Skeletal muscle tissue (tissue), 2 donors: ENCODE results near the gene SNRPD1. TPM values are rescaled to one million over a fixed set of nuclear protein-coding genes. Genes with fewer than 3 reads are reported as not detected.

ENCODE experiments used
- small RNA-seq: library from RNA; depleted of rRNA; stranded (forward); fragments of <200 nt; gene quantifications from one replicate; pipeline ENCODE3, GENCODE V24; 2014
- total RNA-seq: library from RNA; depleted of rRNA; stranded (reverse); fragments of >200 nt; gene quantifications from one replicate; pipeline ENCODE4 v1.2.3, GENCODE V29; 2014

SNRPD1 gene
- total RNA-seq, 1 donor from 2014 or later = 14.1 TPM

Small RNAs within 50 kb of the gene (small RNA-seq; reads per million reads assigned to genes)
- not detected for gene MIR320C1

Other genes with a start within 250 kb of the SNRPD1 start
- 13.6 TPM for gene ESCO1, start 11.6 kb upstream of the SNRPD1 start, total RNA-seq
- gene ABHD3, start 92.5 kb downstream of the SNRPD1 start, total RNA-seq = 11.5 TPM
- 65.8 TPM for gene MIB1, start 128.5 kb downstream of the SNRPD1 start, total RNA-seq